SK-N-SH (cell line): ENCODE data around the gene LSM14A.

Experiments
- RAD21 ChIP-seq: IDR thresholded peaks from 2 replicates; pipeline ENCODE4 v1.6.1; 2012; ENCODE audit warnings: mild to moderate bottlenecking, low read length
- TAF1 ChIP-seq: IDR thresholded peaks from 2 replicates; pipeline ENCODE4 v1.6.1; 2012; ENCODE audit warnings: low read depth, mild to moderate bottlenecking, low read length, moderate library complexity, borderline replicate concordance
- TF ChIP-seq, protein P1 (sequence below): fragments of 150-350 bp; IDR thresholded peaks from 2 replicates; pipeline ENCODE4 v1.6.1; 2017; ENCODE audit warnings: antibody characterized with exemption, low read length, low read depth, borderline replicate concordance

- peak; percentile 90 for TF ChIP-seq RAD21
- no peak for TF ChIP-seq TAF1
- TF ChIP-seq, protein P1, sequence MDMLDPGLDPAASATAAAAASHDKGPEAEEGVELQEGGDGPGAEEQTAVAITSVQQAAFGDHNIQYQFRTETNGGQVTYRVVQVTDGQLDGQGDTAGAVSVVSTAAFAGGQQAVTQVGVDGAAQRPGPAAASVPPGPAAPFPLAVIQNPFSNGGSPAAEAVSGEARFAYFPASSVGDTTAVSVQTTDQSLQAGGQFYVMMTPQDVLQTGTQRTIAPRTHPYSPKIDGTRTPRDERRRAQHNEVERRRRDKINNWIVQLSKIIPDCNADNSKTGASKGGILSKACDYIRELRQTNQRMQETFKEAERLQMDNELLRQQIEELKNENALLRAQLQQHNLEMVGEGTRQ, result no peak
Observed at GRCh38 chr19:34145741-34146202, 26.5 kb upstream of the LSM14A start.
